Measurements from ENCODE around the gene MVP.

Gene MVP

DNA sequence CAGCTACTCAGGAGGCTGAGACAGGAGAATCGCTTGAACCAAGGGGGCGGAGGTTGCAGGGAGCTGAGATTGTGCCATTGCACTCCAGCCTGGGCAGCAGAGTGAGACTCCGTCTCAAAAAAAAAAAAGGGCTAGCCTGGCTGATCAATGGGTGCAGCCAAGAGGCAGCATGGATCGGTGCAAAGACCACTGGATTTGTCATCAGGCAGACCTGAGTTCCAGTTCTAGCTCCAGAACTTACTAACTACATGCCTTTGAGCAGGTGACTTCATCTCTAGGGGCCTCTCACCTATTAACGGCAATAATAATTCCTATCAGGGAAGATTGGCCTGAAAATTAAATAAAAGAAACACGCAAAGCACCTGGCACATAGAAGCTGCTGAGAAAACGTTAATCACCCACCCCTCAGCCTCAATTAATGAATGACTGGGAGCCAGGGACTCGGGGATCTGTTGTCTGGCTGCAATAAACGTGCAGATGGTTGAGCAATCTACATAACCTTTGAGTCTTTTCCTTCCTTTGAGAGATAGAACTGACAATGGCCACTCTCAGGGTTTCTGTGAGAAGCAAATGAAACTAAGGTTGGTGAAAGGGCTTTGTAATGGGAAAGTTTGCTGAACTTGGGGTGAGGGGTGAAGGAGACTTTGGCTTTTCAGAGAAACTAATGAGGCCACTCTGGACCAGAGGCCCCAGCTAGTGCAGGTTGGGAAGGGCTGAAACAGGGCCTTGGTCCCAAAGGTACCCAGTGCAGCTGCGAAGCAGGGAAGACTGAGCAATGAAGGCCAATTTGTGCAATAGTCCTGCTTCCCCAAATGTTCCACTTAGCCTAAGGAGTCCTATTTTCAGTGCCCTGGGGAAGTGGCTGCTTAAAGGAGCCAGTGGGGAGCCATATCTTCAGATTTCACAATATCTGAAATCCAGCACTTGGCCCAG is 71.5 kb downstream of the MVP start:
- H3K4me3 ChIP-seq (ENCODE audit: low read depth, low read length) = no peak overlapping the region
- TF ChIP-seq, protein P1, sequence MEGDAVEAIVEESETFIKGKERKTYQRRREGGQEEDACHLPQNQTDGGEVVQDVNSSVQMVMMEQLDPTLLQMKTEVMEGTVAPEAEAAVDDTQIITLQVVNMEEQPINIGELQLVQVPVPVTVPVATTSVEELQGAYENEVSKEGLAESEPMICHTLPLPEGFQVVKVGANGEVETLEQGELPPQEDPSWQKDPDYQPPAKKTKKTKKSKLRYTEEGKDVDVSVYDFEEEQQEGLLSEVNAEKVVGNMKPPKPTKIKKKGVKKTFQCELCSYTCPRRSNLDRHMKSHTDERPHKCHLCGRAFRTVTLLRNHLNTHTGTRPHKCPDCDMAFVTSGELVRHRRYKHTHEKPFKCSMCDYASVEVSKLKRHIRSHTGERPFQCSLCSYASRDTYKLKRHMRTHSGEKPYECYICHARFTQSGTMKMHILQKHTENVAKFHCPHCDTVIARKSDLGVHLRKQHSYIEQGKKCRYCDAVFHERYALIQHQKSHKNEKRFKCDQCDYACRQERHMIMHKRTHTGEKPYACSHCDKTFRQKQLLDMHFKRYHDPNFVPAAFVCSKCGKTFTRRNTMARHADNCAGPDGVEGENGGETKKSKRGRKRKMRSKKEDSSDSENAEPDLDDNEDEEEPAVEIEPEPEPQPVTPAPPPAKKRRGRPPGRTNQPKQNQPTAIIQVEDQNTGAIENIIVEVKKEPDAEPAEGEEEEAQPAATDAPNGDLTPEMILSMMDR (IDR thresholded peaks at IDR 0.05; ENCODE audit: low read depth, low read length) = no peak

DNA sequence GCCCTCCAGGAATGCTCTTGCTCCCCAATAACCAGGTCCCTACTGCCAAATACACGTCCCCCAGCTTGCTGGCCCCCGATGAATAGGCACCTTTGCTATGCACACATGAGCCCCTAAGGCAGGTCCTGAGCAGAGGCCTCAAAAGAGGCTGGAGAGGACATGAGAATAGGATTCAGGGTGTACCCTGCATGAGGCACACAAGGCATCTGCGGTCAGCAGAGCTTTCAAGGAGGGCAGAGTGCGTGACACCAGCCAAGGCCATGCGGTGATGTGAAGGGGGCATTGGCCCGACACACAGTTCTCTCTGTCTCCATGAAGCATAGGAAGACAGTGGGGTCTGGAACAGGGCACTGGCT is 72.2 kb downstream of the MVP start:
- no peak overlapping the region for H3K4me3 ChIP-seq (ENCODE audit: low read depth, low read length)
- TF ChIP-seq, protein P1 (IDR thresholded peaks at IDR 0.05; ENCODE audit: low read depth, low read length) = no peak

DNA sequence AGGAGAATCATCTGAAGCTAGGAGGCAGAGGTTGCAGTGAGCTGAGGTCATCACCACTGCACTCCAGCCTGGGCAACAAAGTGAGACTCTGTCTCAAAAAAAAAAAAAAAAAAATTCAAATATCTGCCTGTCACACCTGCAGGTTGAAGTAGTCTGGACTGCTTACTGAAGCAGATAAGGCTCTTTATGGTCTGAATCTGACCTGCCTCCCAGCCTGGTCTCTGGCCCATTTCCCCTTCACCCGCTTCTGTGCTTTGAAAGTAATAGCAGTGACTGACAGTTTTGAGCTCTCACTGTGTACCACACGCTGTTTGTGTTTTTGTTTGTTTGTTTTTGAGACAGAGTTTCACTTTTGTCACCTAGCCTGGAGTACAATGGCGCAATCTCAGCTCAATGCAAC is 73.3 kb downstream of the MVP start:
- TF ChIP-seq, protein P1 (IDR thresholded peaks at IDR 0.05; ENCODE audit: low read depth, low read length) = no peak
- H3K4me3 ChIP-seq (ENCODE audit: low read depth, low read length) = no peak overlapping the region

DNA sequence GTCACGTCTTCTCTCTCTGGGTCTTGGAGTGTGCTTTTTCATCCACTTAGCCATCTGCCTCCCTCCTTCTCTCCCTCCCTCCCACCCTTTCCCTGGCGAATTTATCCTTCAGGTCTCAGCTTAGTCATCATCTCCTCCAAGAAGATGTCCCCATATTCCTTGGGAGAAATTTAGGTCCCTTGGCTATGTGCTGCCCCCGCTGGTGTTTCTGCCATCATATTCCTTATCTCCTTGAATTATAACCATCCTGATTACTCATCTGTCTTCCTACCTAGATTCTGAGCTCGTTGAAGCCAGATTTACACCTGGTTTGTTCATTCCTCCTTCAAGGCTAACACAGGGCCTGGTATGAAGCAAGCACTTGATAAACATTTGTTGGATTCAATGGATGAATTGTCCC is 74.1 kb downstream of the MVP start:
- no peak overlapping the region for H3K4me3 ChIP-seq (ENCODE audit: low read depth, low read length)
- TF ChIP-seq, protein P1 (IDR thresholded peaks at IDR 0.05; ENCODE audit: low read depth, low read length) = no peak

DNA sequence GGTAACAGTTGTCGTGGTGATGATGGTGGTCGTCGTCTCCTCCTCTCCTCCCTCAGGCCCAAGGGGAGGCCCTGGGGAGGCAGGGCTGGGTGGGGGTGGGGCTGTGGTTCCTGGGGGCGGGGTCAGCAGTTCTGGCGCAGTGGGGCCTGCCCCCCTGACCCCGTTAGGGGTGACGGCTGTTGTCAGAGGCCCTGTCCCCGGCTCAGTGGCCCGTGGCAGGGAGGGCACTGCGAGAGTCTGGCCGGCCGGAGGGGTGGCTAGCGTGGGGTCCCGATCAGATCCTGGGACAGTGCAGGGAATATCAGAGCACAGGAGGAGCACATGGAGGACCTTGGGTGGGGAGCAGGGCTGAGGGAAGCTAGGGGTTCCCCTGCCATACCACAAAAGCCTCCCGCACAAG is 76.6 kb downstream of the MVP start:
- TF ChIP-seq, protein P1 (IDR thresholded peaks at IDR 0.05; ENCODE audit: low read depth, low read length) = no peak
- H3K4me3 ChIP-seq (ENCODE audit: low read depth, low read length) = no peak overlapping the region

DNA sequence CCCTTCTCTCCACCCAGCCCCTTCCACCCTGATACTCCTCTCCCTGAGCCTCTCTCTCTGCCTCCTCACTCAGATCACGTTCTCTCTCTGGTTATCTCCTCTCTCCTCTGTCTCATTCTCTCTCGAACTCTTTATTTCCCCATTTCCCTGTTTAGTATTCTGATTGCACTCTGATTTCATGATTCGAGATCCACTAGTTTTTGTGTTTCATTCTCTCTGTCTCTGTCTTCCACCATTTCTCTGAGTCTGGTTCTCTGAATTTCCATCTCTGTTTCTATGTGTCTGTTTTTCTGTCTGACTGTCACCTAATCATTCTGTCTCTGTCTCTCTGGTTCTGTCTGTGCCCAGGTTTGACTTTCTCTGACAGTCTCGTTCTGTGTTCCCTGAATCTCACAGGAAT is 77.1 kb downstream of the MVP start:
- no peak overlapping the region for H3K4me3 ChIP-seq (ENCODE audit: low read depth, low read length)
- TF ChIP-seq, protein P1 (IDR thresholded peaks at IDR 0.05; ENCODE audit: low read depth, low read length) = no peak
